GM19328 (cell line): ENCODE data around the gene MUTYH.
A peak's percentile ranks its signal among the peaks of the same experiment; 100 is the strongest.
"Not testable (repeated sequence)": the region's sequence is repeated elsewhere in the genome, so short reads cannot be mapped to it uniquely, and the experiment has no call there.

Experiments
- ATAC-seq: cut with Tn5 transposase; IDR thresholded peaks from one replicate; pipeline ENCODE4 v1.9.1; 2021; ENCODE audit warnings: mild to moderate bottlenecking, moderate library complexity; ENCODE audit not compliant: unreplicated experiment

The MUTYH gene

GRCh38 chr1:45325851-45326506, 14.3 kb downstream of the MUTYH start:
- no peak for ATAC-seq

DNA sequence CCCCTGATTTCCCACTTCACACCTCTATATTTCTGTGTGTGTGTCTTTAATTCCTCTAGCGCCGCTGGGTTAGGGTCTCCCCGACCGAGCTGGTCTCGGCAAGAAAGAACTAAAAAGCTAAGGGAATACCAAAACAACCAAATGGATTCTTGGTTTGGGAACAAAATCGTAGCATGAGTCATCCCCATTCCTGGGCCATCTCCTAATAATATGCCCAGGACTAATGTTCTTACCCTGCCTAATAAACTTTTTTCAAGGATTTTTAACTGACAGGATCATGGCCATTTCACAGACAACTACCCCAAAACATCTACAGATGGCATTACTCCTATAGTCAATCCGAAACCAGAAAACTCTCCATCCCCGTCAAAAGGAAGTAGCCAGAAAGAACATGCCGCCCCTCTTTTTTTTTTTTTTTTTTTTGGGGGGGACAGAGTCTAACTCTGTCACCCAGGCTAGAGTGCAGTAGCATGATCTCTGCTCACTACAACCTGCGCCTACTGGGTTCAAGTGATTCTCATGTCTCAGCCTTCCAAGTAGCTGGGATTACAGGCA, 17.7 kb downstream of the MUTYH start:
- ATAC-seq: no peak

- no peak for ATAC-seq
Observed at GRCh38 chr1:45321444-45321843, 18.8 kb downstream of the MUTYH start.

DNA sequence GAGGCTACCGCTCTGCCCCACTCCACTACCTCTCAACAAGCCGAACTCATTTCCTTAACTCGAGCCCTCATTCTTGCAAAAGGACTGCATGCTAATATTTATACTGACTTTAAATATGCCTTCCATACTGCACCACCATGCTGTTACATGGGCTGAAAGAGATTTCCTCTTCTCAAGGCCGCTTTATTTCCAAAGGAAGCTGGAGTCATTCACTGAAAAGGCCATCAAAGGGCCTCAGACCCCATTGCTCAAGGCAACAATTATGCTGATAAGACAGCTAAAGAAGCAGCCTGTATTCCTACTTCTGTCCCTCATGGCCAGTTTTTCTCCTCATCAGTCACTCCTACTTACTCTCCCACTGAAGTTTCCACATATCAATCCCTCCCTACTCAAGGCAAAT, 20.5 kb downstream of the MUTYH start:
- no peak for ATAC-seq

DNA sequence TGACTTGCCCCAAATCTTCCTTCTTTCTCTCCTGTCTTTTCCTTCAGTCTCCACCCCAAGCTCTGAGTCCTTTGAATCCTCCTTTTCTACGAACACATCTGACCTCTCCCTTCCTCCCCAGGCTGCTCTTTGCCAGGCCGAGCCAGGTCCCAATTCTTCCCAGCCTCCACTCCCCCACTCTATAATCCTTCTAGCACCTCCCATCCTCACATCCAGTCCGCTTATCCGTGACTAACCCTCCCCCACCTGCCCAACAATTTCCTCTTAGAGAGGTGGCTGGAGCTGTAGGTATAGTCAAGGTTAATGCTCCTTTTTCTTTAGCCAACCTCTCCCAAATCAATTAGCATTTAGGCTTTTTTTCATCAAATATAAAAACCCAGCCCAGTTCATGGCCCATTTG, 23.1 kb downstream of the MUTYH start:
- no peak for ATAC-seq

DNA sequence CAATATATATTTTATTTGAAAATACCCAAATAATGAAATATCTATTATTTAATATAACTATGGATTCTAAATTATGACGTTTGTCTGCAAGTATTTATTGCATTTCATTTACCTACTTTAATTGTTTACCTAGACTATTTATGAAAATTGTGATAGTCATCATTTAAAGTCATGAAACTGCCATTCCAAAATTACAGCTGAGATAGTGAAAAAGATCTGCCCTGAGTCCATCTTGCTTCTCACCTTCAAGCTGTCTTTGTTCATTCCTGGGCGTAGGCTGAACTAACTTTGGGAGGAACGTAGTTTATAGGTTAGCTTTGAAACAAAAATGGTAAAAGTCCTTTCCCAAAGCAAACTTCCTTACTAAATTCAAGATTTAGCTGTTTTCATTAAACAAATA, 26.0 kb downstream of the MUTYH start:
- no peak for ATAC-seq

GRCh38 chr1:45306905-45307304, 33.3 kb downstream of the MUTYH start:
- ATAC-seq: no peak

GRCh38 chr1:45306319-45306718, 33.9 kb downstream of the MUTYH start:
- no peak for ATAC-seq

DNA sequence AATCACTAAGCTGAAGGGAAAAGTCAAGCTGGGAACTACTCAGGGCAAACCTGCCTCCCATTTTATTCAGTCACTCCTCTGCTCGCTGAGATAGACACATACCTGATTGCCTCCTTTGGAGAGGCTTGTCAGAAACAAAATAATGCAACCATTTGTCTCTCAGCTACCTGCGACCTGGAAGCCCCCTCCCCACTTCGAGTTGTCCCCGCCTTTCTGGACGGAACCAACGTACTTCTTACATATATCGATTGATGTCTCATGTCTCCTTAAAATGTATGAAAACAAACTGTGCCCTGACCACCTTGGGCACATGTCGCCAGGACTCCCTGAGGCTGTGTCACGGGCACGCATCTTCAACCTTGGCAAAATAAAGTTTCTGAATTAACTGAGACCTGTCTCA, 35.0 kb downstream of the MUTYH start:
- ATAC-seq: no peak

DNA sequence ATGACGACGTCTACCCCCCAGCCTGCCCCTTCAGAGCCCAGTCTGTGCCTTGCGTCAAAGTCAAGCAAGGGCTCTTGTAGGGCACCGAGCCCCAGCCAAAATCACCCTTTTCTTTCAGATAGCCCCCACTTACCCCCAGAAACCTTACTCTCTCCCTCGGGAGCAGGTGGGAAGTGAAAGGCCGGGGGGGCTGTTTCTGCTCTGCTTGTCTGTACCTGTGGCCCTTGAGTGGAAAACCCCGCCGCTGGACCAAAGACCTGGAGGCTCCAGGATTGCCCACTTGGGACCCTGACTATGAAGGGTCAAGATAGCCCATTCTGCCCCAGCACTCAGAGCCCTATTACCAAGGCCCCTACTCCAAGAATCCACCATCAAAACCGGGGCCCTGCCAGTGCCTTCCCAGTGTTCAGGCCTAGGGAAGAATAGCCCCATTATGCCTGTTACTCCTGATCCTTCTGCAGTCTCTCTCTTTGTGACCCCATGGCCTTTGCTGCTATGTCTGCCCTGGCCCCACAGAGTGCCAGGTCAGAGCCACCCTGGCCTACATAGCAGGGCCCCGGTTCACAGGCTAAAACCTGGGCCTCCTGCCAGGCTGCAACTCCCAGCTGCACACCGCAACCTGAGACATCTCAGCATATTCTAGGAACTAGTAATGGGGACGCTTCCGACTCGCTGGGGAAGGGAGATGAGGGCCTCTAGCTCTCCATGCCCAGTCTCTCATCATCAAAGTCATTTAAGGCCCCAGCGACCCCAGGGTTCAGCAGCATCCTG, 35.7 kb downstream of the MUTYH start:
- no peak for ATAC-seq

DNA sequence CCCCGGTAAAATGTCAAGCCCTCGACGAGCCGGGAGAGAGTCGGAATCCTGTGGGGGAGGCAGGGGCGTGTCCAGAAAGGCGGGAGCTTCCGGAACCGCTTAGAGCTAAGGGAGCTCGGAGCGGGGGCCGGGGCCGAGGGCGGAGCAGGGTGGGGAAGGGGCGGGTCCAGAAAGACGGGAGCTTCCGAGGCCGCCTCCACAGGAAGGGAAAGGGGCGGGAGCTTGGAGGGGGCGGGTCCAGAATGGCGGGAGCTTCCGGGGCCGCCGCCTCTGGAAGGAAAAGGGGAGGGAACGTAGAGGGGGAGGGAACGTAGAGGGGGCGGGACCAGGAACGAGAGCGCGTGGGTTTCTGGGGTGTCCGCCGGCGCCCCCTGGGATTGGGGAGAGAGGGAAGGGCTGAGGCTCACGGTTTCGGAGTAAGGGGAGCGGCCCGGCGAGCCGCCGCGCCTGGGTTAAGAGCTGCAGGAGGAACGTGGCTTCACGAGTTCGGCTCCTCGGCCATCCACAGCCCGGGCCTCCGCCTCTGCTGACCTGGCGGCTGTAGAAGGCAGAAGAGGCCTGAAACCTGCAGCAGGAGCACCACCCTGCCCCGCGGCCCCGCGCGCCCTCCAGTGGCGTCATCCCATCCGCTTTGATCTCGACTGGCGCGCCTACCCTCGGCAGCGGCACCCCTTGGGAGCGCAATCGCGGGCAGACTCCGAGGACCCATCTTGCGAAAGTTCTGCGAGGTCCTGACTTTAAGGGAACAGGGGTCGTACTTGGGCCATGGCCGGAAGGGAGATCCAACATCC, 36.5 kb downstream of the MUTYH start:
- peak; percentile 69 for ATAC-seq

DNA sequence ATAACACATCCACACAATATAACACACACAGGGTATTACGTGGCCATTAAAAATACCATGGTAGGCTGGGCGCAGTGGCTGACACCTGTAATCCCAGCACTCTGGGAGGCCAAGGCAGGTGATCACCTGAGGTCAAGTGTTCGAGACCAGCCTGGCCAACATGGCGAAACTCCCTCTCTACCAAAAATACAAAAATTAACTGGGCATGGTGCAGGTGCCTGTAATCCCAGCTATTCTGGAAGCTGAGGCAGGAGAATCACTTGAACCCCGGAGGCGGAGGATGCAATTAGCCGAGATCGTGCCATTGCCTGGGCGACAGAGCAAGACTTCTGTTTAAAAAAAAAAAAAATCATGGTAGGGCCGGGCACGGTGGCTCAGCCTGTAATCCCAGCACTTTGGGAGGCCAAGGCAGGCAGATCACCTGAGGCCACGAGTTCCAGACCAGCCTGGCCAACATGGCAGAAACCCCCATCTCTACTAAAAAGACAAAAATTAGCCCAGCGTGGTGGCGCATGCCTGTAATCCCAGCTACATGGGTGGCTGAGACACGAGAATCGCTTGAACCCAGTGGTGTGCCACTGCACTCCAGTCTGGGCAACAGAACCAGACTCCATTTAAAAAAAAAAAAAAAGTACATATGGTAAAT, 37.6 kb downstream of the MUTYH start:
- no peak for ATAC-seq

DNA sequence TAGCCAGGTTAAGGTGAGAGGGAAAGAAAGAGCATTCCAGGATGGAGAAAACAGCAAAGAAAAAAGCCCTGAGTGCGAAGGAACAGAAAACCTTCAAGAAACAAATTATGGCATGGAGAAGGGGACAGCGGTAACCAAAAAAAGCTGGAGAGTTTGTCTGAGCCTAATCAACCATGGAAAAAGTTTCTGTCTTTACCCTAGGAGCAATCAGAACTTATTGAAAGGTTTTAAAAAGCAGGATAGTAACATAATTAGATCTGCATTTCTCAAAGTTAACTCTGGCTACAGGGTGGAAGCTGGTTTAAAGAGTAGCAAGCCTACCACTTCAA, 39.6 kb downstream of the MUTYH start:
- no peak for ATAC-seq

DNA sequence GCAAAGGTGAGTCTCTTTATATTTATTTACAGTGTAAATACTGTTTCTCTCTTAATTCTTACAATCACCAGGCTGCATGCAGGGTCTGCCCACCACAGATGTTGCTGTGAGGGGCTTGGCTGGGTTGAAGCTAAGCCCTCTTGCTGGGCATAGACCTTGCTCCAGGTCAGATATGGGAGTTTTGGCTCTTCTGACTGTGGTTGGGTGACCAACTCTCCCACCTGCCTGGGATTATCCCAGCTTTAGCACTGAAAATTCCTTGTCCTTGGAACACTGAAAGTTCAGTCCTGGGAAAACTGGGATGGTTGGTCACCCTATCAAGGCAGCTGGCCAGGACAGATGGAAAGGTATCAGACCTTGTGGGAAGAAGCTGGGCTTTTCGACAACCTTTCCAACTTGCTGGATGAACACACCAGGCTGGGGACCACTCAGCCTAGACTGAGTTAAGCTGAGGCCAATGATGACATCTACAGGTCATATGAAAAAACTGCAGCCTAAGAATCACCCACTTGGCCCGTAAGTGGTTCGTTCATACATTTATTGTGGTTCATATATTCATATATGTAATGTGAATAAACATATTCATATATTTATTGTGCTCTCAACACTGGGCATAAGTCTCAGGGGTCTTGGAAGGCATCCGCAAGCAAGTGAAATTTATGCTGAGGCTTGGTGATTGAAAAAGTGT, 40.1 kb downstream of the MUTYH start:
- no peak for ATAC-seq

DNA sequence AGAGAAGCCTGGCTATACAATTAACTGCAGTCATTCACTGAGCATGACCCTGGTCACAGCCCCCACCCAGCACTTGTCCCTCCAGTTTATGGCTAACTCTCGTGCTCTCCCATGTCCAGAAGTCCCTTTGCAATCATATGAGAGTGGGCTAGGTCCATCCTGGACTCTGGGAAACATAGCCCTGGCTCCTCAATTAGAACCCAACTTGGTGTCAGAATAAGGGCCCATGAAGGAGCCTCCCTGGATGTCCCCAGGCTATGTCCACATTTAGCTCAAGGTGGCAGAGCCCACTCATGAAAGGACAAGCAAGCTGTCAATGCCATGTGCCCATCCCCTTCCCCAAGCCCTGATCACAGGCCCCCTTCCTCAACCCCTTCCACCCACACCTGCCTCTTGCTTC, 40.9 kb downstream of the MUTYH start:
- ATAC-seq: no peak

- ATAC-seq: no peak
Observed at GRCh38 chr1:45297666-45298356, 42.4 kb downstream of the MUTYH start.

DNA sequence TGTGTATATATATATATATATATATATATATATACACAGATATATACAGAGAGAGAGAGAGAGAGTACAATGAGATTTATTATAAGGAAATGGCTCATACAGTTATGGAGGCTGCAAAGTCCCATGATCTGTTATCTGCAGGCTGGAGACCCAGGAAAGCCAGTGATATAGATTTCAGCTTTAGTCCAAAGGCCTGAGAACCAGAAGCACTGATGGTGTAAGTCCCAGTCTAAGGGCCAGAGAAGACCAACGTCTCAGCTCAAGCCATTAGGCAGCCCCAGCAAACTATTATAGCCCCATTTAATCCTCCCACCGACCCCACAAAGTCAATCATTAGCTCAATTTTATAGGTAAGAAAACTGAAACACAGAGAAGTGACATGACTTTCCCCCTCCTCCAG, 48.5 kb downstream of the MUTYH start:
- ATAC-seq: no peak

DNA sequence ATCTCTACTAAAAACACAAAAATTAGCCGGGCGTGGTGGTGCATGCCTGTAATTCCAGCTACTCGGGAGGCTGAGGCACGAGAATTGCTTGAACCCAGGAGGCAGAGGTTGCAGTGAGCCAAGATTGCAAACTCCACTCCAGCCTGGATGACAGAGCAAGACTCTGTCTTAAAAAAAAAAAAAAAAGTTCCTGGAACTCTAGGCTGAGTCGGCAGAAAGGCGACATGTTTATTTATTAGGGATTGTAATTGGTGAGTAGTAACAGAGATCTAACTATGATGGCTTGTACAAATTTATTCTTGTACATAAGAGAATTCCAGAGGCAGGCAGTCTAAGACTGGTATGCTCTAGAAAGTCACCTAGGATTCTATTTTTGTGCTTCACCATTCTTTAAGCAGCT, 49.2 kb downstream of the MUTYH start:
- ATAC-seq: not testable (repeated sequence)

DNA sequence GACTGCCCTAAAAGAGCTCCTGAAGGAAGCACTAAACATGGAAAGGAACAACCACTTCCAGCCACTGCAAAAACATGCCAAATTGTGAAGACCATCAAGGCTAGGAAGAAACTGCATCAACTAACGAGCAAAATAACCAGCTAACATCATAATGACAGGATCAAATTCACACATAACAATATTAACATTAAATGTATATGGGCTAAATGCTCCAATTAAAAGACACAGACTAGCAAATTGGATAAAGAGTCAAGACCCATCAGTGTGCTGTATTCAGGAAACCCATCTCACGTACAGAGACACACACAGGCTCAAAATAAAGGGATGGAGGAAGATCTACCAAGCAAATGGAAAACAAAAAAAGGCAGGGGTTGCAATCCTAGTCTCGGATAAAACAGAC, 53.7 kb downstream of the MUTYH start:
- not testable (repeated sequence) for ATAC-seq

GRCh38 chr1:45284858-45285257, 55.4 kb downstream of the MUTYH start:
- ATAC-seq: not testable (repeated sequence)
